Fibroblast of lung (primary cell): ENCODE measurements around the gene GPAM.

Experiments
- EZH2 ChIP-seq: IDR thresholded peaks from 2 replicates; pipeline ENCODE4 v1.5.1; 2012; ENCODE audit warnings: low read length, control low read depth, mild to moderate bottlenecking; ENCODE audit errors: missing control alignments
- TF ChIP-seq, protein P1 (sequence below), 2 donors: IDR thresholded peaks in 1 of 2; conservative IDR thresholded peaks in 1 of 2; 1 replicate in 1 of 2; 2 replicates in 1 of 2; pipeline ENCODE4 v1.5.1; 2011 to 2012; ENCODE audit warnings: low read length in 2 of 2, control low read depth in 1 of 2, inconsistent platforms in 1 of 2, low read depth in 1 of 2, mild to moderate bottlenecking in 1 of 2

- TF ChIP-seq, protein P1, sequence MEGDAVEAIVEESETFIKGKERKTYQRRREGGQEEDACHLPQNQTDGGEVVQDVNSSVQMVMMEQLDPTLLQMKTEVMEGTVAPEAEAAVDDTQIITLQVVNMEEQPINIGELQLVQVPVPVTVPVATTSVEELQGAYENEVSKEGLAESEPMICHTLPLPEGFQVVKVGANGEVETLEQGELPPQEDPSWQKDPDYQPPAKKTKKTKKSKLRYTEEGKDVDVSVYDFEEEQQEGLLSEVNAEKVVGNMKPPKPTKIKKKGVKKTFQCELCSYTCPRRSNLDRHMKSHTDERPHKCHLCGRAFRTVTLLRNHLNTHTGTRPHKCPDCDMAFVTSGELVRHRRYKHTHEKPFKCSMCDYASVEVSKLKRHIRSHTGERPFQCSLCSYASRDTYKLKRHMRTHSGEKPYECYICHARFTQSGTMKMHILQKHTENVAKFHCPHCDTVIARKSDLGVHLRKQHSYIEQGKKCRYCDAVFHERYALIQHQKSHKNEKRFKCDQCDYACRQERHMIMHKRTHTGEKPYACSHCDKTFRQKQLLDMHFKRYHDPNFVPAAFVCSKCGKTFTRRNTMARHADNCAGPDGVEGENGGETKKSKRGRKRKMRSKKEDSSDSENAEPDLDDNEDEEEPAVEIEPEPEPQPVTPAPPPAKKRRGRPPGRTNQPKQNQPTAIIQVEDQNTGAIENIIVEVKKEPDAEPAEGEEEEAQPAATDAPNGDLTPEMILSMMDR (conservative IDR thresholded peaks at IDR 0.05 in 1 of 2, IDR thresholded peaks at IDR 0.05 in 1 of 2; ENCODE audit: low read depth in 1 of 2, low read length in 2 of 2) = peak; percentile 83 to 93
- no peak for TF ChIP-seq EZH2
Measured at GRCh38 chr10:112140110-112140970, 43.2 kb downstream of the GPAM start.
